Aorta (tissue), 5 donors: ENCODE results near the gene VGLL3. TPM values are rescaled to one million over a fixed set of nuclear protein-coding genes. Genes with fewer than 3 reads are reported as not detected.

Source experiments
- ATAC-seq: fragments of 200-7000 bp; cut with Tn5 transposase; one replicate; pipeline ENCODE4 v1.9.1; 2022; ENCODE audit warnings: moderate library complexity; ENCODE audit not compliant: low FRiP score
- DNase-seq, 2 donors: peaks; one replicate each; pipeline ENCODE4 v3.0.0-alpha.2; 2020
- H3K27ac ChIP-seq, 2 donors: one replicate each; pipeline ENCODE4 v1.5.1; 2013; ENCODE audit warnings: low read length in 2 of 2, mild to moderate bottlenecking in 2 of 2, moderate library complexity in 2 of 2, control low read depth in 1 of 2, inconsistent platforms in 1 of 2, low read depth in 1 of 2
- H3K27me3 ChIP-seq, 2 donors: one replicate each; pipeline ENCODE4 v1.6.1; 2013; ENCODE audit warnings: control low read depth in 1 of 2, low read length in 1 of 2, mild to moderate bottlenecking in 1 of 2, moderate library complexity in 1 of 2; ENCODE audit not compliant: insufficient read depth in 2 of 2, control insufficient read depth in 1 of 2
- H3K36me3 ChIP-seq, 2 donors: one replicate each; pipeline ENCODE4 v1.6.1; 2013; ENCODE audit warnings: control low read depth in 1 of 2, low read length in 1 of 2, mild to moderate bottlenecking in 1 of 2; ENCODE audit not compliant: insufficient read depth in 2 of 2, control insufficient read depth in 1 of 2
- H3K4me1 ChIP-seq, 2 donors: one replicate each; pipeline ENCODE4 v1.6.1; 2013; ENCODE audit warnings: low read length in 2 of 2, control low read depth in 1 of 2, mild to moderate bottlenecking in 1 of 2, moderate library complexity in 1 of 2; ENCODE audit not compliant: insufficient read depth in 2 of 2, control insufficient read depth in 1 of 2
- H3K4me3 ChIP-seq, 2 donors: one replicate each; pipeline ENCODE4 v1.5.1; 2013; ENCODE audit warnings: low read length in 2 of 2, control low read depth in 1 of 2, mild to moderate bottlenecking in 1 of 2
- H3K9me3 ChIP-seq: one replicate; pipeline ENCODE4 v1.6.1; 2013; ENCODE audit warnings: mild to moderate bottlenecking, low read length; ENCODE audit not compliant: control insufficient read depth
- WGBS, 2 donors: extraction: QIAGEN DNeasy Blood & Tissue Kit; methylation state at CpG; one replicate each; pipeline ENCODE4 v1.1.7; 2013; 5-methylcytosine and 5-hydroxymethylcytosine counted together
- intact Hi-C, 2 donors: fragments of 100-400 bp; cut with DNase I; formaldehyde crosslinking; loops; one replicate each; pipeline versions ENCODE4 v1.14.2 to v1.15.0; 2022
- polyA plus RNA-seq, 2 donors: library from polyadenylated mRNA; stranded (reverse); fragments of 200-250 nt; gene quantifications; one replicate each; pipeline ENCODE4 v1.2.3, GENCODE V29; 2013
- total RNA-seq, 2 donors: library from RNA; stranded (reverse); fragmentation: NEBNext Ultra II Directional; extraction: Animal tissue kit (Norgen Biotek cat#: 25700); gene quantifications; one replicate each; pipeline ENCODE4 v1.2.1, GENCODE V29; 2021
- donor health status: healthy with polysubstance abuse.
- donor health status: Bipolar disorder and iron deficiency.
- donor health status: DM: no; HTN: no; CAD: no.
- donor health status: DM: no; HTN: no; CAD: no.
- donor health status: DM: yes; HTN: yes; CAD: no.

Gene VGLL3
- total and polyA plus RNA-seq, 4 donors, result 10.8 to 155 (median 30.5) TPM

DNA sequence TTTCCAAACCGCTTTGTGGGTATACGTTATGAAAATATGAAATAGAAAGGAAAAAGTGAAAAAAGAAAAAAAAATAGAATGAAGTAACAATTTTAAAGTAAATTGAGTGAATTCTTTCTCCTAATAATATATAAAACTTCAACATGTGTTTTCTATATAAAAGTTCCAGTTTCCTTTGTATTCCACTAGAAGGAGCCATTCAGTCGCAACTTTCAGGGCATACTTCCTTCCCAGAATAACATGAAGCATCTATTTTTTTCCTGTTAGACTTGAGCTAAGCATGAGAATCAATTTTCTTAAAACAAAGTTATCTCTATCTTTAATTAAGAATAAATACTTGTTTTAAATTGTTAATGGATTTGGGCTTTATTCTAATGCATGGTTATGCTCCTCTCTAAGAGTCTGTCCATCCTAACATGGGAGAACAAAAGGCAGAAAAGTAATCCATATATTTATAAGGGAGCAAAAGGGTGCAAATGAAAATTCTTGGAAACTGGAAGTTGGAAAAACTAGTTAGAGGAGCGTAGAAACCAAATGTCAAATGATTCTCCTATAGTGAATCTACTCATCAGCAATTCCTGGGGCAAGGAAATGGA is 16.0 kb upstream of the VGLL3 start:
- WGBS, 2 donors, result 39 to 67% methylated on average over 4 of the region's 4 CpGs
- H3K4me1 ChIP-seq, result no peaks in the 10 kb centered on the region
- no peaks in the 10 kb centered on the region for H3K27me3 ChIP-seq
- intact Hi-C loops, result no loop called here
- no peak overlapping the region for H3K27ac ChIP-seq
- ATAC-seq (no peak), DNase-seq (no peak)
- H3K4me3 ChIP-seq, result no peak overlapping the region
- no peaks in the 10 kb centered on the region for H3K9me3 ChIP-seq
- no peaks in the 10 kb centered on the region for H3K36me3 ChIP-seq

DNA sequence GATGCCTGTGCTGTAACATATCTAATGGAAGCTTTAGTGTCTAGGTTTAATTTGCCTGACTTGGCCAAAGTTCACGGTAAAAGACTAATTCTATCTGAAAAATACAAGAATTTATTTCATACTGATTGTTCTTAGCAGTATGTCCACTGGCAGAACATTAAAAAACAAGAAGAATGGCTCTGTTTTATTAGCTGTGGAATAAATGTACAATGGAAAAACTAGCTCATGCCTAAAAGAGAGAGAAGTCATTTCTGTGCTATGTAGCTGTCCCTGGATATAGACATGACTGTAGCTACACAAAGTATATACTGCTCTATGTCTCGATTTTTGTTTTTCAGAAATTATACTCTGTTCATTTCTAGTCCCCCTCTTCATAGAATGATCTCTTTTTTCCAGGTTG is 13.9 kb upstream of the VGLL3 start:
- H3K4me3 ChIP-seq, result no peak overlapping the region
- H3K36me3 ChIP-seq, result no peaks in the 10 kb centered on the region
- no peak for DNase-seq
- no peak overlapping the region for H3K27ac ChIP-seq
- intact Hi-C loops, result no loop called here
- no peaks in the 10 kb centered on the region for H3K27me3 ChIP-seq
- ATAC-seq, result no peak
- no peaks in the 10 kb centered on the region for H3K9me3 ChIP-seq
- 62 to 63% methylated on average over 2 of the region's 2 CpGs for WGBS, 2 donors
- no peaks in the 10 kb centered on the region for H3K4me1 ChIP-seq

DNA sequence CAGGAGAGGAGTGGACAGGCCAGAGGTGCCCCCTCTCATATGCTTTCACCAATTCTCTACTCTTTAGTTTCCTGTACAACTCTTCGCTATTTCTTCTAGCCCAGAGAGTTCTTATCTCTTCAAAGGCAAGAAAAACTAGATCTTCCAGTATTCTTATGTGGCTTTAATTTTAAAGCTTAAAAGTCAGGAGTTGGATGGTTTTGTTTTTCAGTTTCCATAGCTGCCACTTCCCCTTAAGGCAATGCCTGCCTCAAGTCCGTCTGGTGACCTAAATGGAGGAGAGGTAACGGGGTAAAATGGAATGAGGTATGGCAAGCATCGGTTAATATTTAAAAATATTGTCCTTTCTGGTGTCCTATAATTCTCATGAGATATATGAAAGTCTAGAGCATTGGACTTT is 11.4 kb upstream of the VGLL3 start:
- no peaks in the 10 kb centered on the region for H3K9me3 ChIP-seq
- no peaks in the 10 kb centered on the region for H3K27me3 ChIP-seq
- DNase-seq (no peak), ATAC-seq (no peak)
- H3K4me3 ChIP-seq, result no peak overlapping the region
- intact Hi-C loops, result no loop called here
- H3K27ac ChIP-seq, result no peak overlapping the region
- 91 to 92% methylated on average over 4 of the region's 4 CpGs for WGBS, 2 donors
- no peaks in the 10 kb centered on the region for H3K36me3 ChIP-seq
- H3K4me1 ChIP-seq, result no peaks in the 10 kb centered on the region

DNA sequence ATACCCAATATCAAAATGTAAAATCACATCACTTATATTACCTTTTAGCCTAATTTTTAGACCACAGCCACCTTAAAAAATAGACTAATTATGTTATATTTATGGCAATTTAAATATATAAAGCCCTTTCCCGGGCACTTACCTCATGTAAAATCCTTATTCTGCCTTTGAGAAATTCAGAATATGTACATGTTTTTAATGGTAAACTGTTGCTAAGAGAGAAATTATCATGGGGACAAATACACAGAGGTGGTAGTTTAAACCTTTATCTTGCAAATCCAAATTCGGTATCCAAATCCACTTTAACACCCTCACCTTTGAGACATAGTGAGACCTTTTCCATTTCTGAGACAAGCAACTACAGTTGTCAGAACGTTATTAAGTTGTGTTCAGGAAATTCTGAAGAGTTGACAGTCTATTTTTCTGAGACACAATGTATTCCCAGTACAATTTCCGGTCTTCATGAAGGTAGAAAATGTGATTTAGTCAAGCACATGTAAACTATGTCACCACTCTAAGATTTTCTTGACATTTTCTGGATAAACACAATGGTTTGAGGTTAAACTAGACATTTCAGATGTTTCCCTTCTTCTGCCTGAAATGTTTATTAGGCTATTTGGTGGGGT is 10.6 kb upstream of the VGLL3 start:
- Histone ChIP-seq H3K36me3 (no peaks in the 10 kb centered on the region), H3K27ac (no peak overlapping the region), H3K9me3 (no peaks in the 10 kb centered on the region), H3K4me3 (no peak overlapping the region), H3K27me3 (no peaks in the 10 kb centered on the region), H3K4me1 (no peaks in the 10 kb centered on the region)
- WGBS, 2 donors, result 55 to 73% methylated on average over 4 of the region's 4 CpGs
- intact Hi-C loops, result no loop called here
- DNase-seq, result no peak
- no peak for ATAC-seq

DNA sequence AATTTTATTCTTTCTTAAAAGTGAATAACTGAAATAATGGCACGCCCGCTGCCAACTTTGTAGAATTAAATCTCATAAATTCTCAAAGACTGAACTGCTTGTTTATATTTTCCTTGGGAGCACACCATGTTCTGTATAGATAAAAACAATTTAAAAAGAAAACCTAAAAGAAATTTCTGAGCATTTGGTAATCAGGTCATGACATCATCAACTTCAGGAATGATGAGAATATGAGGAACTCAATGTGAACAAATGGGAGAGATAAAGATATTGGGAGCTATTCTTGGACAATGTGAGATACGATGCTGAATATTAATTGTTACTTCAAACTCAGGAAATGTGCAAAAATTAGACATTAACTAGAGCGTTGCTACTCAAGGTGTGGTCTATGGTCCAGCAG is 10.0 kb upstream of the VGLL3 start:
- Histone ChIP-seq H3K36me3 (no peaks in the 10 kb centered on the region), H3K4me3 (no peak overlapping the region), H3K27me3 (no peaks in the 10 kb centered on the region), H3K4me1 (no peaks in the 10 kb centered on the region), H3K9me3 (no peaks in the 10 kb centered on the region), H3K27ac (no peak overlapping the region)
- ATAC-seq (no peak), DNase-seq (no peak)
- 87 to 89% methylated on average over 4 of the region's 4 CpGs for WGBS, 2 donors
- intact Hi-C loops, result no loop called here

DNA sequence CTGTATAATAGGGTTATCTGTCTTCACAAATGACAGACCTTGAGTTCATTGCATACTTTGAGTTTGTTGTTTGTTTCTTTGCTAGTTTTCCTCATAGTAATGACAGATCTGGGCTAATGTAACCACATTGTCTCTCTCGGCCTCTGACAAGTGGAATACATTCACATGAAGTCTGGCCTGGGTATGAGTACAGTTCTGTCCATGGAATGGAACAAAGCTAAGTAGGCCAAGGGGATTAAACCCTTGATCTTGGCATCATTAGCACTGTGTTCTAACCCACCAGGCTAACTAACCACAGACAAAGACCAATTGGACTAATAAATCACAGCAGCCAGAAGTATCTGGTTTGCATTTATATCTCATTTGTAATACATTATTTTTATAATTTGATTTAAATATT is 7.6 kb upstream of the VGLL3 start:
- ATAC-seq, result no peak
- 95 to 97% methylated on average over 1 of the region's 1 CpG for WGBS, 2 donors
- intact Hi-C loops, result no loop called here
- Histone ChIP-seq H3K27me3 (no peaks in the 10 kb centered on the region), H3K4me1 (no peaks in the 10 kb centered on the region), H3K4me3 (no peak overlapping the region), H3K27ac (no peak overlapping the region), H3K36me3 (no peaks in the 10 kb centered on the region), H3K9me3 (no peaks in the 10 kb centered on the region)
- no peak for DNase-seq

DNA sequence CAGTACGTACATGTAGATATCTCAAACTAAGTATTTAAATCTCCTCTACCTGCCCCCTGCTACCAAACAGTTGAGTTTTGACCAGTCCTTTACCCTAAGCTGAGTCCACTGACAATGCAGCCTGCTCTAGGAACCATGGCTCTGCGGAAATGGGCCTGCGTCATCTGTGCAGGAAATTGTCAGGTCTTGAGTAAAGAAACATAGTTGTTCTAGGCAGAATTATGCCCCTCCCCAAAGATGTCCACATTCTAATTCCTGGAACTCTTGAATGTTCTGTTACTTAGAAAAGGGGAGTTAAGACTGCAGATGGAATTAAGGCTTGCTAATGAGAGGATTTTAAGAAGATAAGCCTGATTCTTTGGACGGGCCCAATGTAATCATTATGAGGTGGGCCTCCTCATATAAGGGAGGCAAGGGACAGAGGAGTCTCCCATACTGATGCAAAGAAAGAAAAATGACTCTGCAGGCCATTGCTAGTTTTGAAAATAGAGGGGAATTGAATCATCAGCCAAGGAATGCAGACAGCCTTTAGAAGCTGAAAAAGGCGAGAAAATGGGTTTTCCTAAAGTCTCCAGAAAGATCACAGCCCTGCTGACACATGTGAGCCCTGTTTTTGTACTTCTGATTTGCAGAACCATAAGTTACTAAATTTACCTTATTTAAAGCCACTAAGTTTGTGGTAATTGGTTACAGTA is 5.5 kb upstream of the VGLL3 start:
- H3K4me1 ChIP-seq, result no peaks in the 10 kb centered on the region
- no peaks in the 10 kb centered on the region for H3K36me3 ChIP-seq
- DNase-seq (no peak), ATAC-seq (no peak)
- WGBS, 2 donors, result 92 to 93% methylated on average over 5 of the region's 5 CpGs
- no peak overlapping the region for H3K27ac ChIP-seq
- H3K9me3 ChIP-seq, result no peaks in the 10 kb centered on the region
- intact Hi-C loops, result no loop called here
- no peak overlapping the region for H3K4me3 ChIP-seq
- H3K27me3 ChIP-seq, result no peaks in the 10 kb centered on the region

DNA sequence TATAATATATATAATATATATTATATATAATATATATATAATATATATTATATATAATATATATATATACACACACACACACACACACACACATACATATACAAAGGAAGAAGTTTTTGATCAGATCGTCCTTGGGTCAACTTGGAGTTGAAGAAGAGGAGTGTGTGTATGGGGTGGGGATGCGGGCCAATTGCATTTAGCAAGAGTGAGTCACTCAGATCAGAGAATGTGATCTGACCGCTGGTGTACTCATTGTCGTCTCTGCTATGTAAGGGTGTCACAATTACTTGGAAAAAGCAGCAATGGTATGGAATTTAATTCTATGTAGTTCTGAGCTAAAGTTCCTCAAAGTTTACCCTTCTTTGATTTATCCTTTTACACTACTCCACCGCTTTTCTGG is 4.6 kb upstream of the VGLL3 start:
- no peak overlapping the region for H3K27ac ChIP-seq
- H3K4me1 ChIP-seq, result no peaks in the 10 kb centered on the region
- ATAC-seq, result no peak
- no peak overlapping the region for H3K4me3 ChIP-seq
- no peaks in the 10 kb centered on the region for H3K36me3 ChIP-seq
- intact Hi-C loops, result no loop called here
- no peaks in the 10 kb centered on the region for H3K27me3 ChIP-seq
- DNase-seq, result no peak
- no peaks in the 10 kb centered on the region for H3K9me3 ChIP-seq
- 89% methylated on average over 5 of the region's 5 CpGs for WGBS, 2 donors

DNA sequence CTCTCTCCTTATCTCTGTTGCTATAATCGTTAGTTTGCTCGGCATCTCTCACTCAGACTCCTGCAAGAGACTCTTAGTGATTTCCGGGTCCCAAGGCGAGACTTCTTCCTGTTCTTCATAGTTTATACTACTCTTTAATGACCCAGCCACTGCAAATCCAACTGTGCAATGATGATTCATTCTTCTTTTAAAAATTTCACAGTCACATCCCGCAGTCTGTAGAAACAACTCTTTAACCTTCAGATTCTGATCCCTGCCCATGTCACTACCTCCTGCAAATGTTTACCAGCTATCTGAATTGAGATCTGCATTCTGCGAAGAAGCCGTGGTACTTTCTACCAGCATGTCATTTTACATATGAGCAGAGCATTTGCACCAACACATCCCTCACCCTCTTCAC is 2.8 kb upstream of the VGLL3 start:
- Histone ChIP-seq H3K27me3 (no peaks in the 10 kb centered on the region), H3K27ac (no peak overlapping the region), H3K9me3 (no peaks in the 10 kb centered on the region), H3K36me3 (no peaks in the 10 kb centered on the region), H3K4me3 (no peak overlapping the region), H3K4me1 (no peaks in the 10 kb centered on the region)
- WGBS, 2 donors, result 64 to 66% methylated on average over 7 of the region's 7 CpGs
- DNase-seq (no peak), ATAC-seq (no peak)
- intact Hi-C loops, result loop anchor here (2.0 to 5.0 kb wide), 3 partner anchors 87 to 201 kb away; no protein-coding TSS in a partner anchor
